ENCODE data around the gene APOBEC4. TPM values are rescaled to one million over a fixed set of nuclear protein-coding genes. Genes with fewer than 3 reads are reported as not detected.
A peak's percentile ranks its signal among the peaks of the same experiment; 100 is the strongest.

The APOBEC4 gene
- total and polyA plus RNA-seq, 10 of the 15 experiments (the other 5 are each of a cell fraction or from before 2014, with no cell fraction given), result 0.04 to 0.25 (median 0.06) TPM; not detected in 5

GRCh38 chr1:183609313-183609712, 43.8 kb downstream of the APOBEC4 start (continued):
- TF ChIP-seq PKNOX1 (IDR thresholded peaks at IDR 0.05) (no peak), RBBP5 (conservative IDR thresholded peaks at IDR 0.05) (no peak), ZBED1 (IDR thresholded peaks at IDR 0.05; ENCODE audit: borderline replicate concordance) (peak; percentile 42; the same call in 1 of the 2 replicates), MLLT1 (IDR thresholded peaks at IDR 0.05) (no peak; the same call in 1 of the 2 replicates), TCF12 (IDR thresholded peaks at IDR 0.05; ENCODE audit: low read depth, low read length) (0 out of 2 replicates have a peak, but pooled peaks have one; percentile 14), SMAD1 (IDR thresholded peaks at IDR 0.05; ENCODE audit: low read depth, partially characterized antibody) (no peak), KAT2A (conservative IDR thresholded peaks at IDR 0.05; ENCODE audit: control insufficient read depth, low read depth, low read length) (no peak), FOXM1 (IDR thresholded peaks at IDR 0.05; ENCODE audit: low read depth, low read length) (no peak; the same call in 1 of the 2 replicates), E4F1 (IDR thresholded peaks at IDR 0.05; ENCODE audit: borderline replicate concordance, partially characterized antibody) (no peak), SP1 (IDR thresholded peaks at IDR 0.05; ENCODE audit: low read depth, low read length) (no peak), CREB1 (IDR thresholded peaks at IDR 0.05; ENCODE audit: low read depth) (peak; percentile 14; the same call in 1 of the 2 replicates), POU2F2 (IDR thresholded peaks at IDR 0.05; ENCODE audit: borderline replicate concordance, low read depth, low read length) (peak; percentile 61; the same call in 1 of the 3 replicates), CHD4 (IDR thresholded peaks at IDR 0.05) (no peak), BCL11A (IDR thresholded peaks at IDR 0.05; ENCODE audit: low read depth, low read length) (no peak), ATF2 (IDR thresholded peaks at IDR 0.05; ENCODE audit: low read length) (peak; percentile 34; the same call in 1 of the 2 replicates), YY1 (IDR thresholded peaks at IDR 0.05; ENCODE audit: low read depth, low read length) (peak; percentile 57; the same call in 1 of the 2 replicates), IRF3 (IDR thresholded peaks at IDR 0.05) (no peak), BMI1 (IDR thresholded peaks at IDR 0.05; ENCODE audit: borderline replicate concordance) (no peak), E2F8 (IDR thresholded peaks at IDR 0.05; ENCODE audit: low read depth, partially characterized antibody) (no peak), RAD21 (IDR thresholded peaks at IDR 0.05; ENCODE audit: insufficient read depth, low read depth, low read length) (peak; percentile 70), IKZF2 (IDR thresholded peaks at IDR 0.05) (peak; percentile 83), RAD51 (IDR thresholded peaks at IDR 0.05) (0 out of 2 replicates have a peak, but pooled peaks have one; percentile 50)
